ENCODE data around the gene ELK4. TPM values are rescaled to one million over a fixed set of nuclear protein-coding genes. Genes with fewer than 3 reads are reported as not detected.

The ELK4 gene
- total and polyA plus RNA-seq, 9 donors: 5.8 to 69.5 (median 48.7) TPM

DNA sequence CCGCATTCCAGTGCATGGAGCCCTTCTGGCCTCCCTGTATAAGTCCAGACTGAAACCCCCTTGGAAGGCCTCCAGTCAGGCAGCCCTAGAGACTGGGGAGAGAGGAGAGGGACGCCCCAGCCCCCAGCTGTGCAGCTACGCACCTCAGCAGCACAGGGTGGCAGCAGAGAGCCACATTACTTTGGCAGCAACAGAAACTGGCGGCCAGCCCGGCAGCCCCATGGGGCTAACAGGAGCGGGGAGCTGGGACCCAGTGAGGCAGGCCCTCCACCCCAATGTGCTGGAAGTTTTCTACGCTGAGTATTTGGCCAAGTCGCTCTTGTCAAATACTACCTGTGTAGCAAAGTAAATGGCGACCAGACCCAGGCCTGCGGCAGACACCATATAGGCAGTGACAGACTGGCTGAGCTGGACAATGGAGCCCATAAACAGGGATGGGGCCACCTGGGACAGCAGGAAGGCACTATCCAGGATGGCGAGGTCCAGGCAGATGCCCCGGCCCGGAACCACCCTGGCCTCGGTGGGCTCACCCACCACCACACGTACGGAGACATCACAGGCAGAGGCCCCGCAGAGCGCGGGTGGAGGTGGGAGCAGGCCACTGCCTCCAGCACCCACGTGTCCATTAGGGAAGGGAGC lies 27.3 kb upstream of the ELK4 start:
- no peaks in the 10 kb centered on the region for H3K36me3 ChIP-seq
- 50 to 56% (median 51%) methylated on average over 19 to 20 of the region's 20 CpGs for WGBS, 3 donors
- H3K9me3 ChIP-seq: no peaks in the 10 kb centered on the region
- intact Hi-C loops (cut with DNase I): loop anchor here (2.0 to 5.0 kb wide), 4 partner anchors 53 to 132 kb away; no protein-coding TSS in a partner anchor
- H3K4me1 ChIP-seq (ENCODE audit: insufficient read depth): peaks cover 3% of the 10 kb centered on the region
- H3K27ac ChIP-seq: no peak overlapping the region
- no peak for TF ChIP-seq POLR2A (IDR thresholded peaks at IDR 0.05)
- TF ChIP-seq, protein P1, sequence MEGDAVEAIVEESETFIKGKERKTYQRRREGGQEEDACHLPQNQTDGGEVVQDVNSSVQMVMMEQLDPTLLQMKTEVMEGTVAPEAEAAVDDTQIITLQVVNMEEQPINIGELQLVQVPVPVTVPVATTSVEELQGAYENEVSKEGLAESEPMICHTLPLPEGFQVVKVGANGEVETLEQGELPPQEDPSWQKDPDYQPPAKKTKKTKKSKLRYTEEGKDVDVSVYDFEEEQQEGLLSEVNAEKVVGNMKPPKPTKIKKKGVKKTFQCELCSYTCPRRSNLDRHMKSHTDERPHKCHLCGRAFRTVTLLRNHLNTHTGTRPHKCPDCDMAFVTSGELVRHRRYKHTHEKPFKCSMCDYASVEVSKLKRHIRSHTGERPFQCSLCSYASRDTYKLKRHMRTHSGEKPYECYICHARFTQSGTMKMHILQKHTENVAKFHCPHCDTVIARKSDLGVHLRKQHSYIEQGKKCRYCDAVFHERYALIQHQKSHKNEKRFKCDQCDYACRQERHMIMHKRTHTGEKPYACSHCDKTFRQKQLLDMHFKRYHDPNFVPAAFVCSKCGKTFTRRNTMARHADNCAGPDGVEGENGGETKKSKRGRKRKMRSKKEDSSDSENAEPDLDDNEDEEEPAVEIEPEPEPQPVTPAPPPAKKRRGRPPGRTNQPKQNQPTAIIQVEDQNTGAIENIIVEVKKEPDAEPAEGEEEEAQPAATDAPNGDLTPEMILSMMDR (IDR thresholded peaks at IDR 0.05): peak; percentile 68 to 91 (median 84)
- TF ChIP-seq EP300 (IDR thresholded peaks at IDR 0.05): no peak
- no peak overlapping the region for H3K4me3 ChIP-seq
- H3K27me3 ChIP-seq: no peaks in the 10 kb centered on the region
- peak; percentile 80 to 91 (median 86) for DNase-seq

DNA sequence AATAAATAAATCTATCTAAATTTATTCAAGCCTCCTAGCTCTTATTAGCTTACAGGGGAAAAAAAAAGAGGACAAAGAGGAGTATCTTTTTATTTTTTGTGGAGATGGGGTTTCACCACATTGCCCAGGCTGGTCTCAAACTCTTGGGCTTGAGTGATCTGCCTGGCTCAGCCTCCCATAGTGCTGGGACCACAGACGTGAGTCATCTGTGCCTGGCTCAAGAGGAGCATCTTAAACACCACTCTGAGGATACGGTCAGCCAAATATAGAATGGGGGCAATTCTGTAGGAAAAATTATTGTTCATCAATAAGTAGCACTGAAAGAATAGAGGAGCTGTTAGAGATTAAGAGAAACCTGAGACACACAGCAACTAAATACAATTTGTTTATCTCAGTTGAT lies 24.4 kb upstream of the ELK4 start:
- DNase-seq: no peak
- Histone ChIP-seq H3K36me3 (no peaks in the 10 kb centered on the region), H3K9me3 (no peaks in the 10 kb centered on the region), H3K4me1 (ENCODE audit: insufficient read depth) (peaks cover 3% of the 10 kb centered on the region), H3K27ac (no peak overlapping the region), H3K4me3 (no peak overlapping the region), H3K27me3 (no peaks in the 10 kb centered on the region)
- 69 to 75% (median 71%) methylated on average over 2 of the region's 2 CpGs for whole genome bisulfite sequencing, 3 donors
- TF ChIP-seq EP300 (IDR thresholded peaks at IDR 0.05) (no peak), POLR2A (IDR thresholded peaks at IDR 0.05) (no peak)
- TF ChIP-seq, protein P1 (IDR thresholded peaks at IDR 0.05): no peak
- intact Hi-C loops (cut with DNase I): loop anchor here (2.0 to 5.0 kb wide), 4 partner anchors 56 to 129 kb away; no protein-coding TSS in a partner anchor

DNA sequence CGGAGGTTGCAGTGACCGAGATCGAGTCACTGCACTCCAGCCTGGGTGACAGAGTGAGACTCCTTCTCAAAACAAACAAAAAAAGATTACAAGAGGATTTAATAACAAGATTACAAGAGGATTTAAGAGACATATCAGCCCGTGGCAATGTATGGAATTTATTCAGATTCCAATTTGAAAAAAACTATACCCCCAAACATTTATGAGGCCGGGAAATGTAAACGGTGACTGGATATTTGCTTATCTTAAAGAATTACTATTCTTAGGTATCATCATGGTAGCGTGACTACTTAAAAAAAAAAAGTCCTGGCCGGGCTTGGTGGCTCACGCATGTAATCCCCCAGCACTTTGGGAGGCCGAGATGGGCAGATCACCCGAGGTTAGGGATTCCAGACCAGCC lies 21.2 kb upstream of the ELK4 start:
- no peaks in the 10 kb centered on the region for H3K27me3 ChIP-seq
- TF ChIP-seq, protein P1 (IDR thresholded peaks at IDR 0.05): no peak
- TF ChIP-seq POLR2A (IDR thresholded peaks at IDR 0.05): no peak
- no peak for TF ChIP-seq EP300 (IDR thresholded peaks at IDR 0.05)
- no peaks in the 10 kb centered on the region for H3K4me1 ChIP-seq (ENCODE audit: insufficient read depth)
- H3K27ac ChIP-seq: no peak overlapping the region
- no peak overlapping the region for H3K4me3 ChIP-seq
- WGBS, 3 donors: 80 to 82% (median 81%) methylated on average over 11 of the region's 11 CpGs
- intact Hi-C loops (cut with DNase I): no loop called here
- H3K36me3 ChIP-seq: no peaks in the 10 kb centered on the region
- no peak for DNase-seq
- no peaks in the 10 kb centered on the region for H3K9me3 ChIP-seq

DNA sequence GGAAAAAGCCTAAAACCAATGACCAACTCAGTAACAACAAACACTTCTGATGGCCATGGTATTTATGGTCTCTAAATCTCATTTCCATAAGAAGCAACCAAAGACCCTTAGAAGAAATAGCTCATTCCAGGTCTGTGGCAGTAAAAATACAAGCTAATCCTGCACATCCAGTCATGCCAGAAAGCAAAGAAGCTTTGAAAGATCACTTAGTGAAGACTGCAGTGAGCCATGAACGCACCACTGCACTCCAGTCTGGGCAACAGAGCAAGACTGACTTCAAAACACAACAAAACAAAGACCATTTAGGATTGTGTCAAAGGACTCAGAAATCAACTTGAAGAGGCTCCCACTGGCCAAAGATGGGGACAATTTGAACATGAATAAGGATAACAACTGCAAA lies 18.4 kb upstream of the ELK4 start:
- TF ChIP-seq POLR2A (IDR thresholded peaks at IDR 0.05) (no peak), EP300 (IDR thresholded peaks at IDR 0.05) (no peak)
- TF ChIP-seq, protein P1 (IDR thresholded peaks at IDR 0.05): no peak
- 84 to 100% (median 100%) methylated on average over 1 of the region's 1 CpG for WGBS, 3 donors
- intact Hi-C loops (cut with DNase I): no loop called here

More for the DNA sequence above, 18.4 kb upstream of the ELK4 start:
- H3K27me3 ChIP-seq: no peaks in the 10 kb centered on the region
- H3K9me3 ChIP-seq: no peaks in the 10 kb centered on the region
- DNase-seq: no peak
- no peaks in the 10 kb centered on the region for H3K4me1 ChIP-seq (ENCODE audit: insufficient read depth)
- H3K4me3 ChIP-seq: no peak overlapping the region
- H3K27ac ChIP-seq: no peak overlapping the region
- no peaks in the 10 kb centered on the region for H3K36me3 ChIP-seq

All from ovary (tissue), 9 donors.